Measurements from ENCODE around the gene ADCY1. TPM values are rescaled to one million over a fixed set of nuclear protein-coding genes. Genes with fewer than 3 reads are reported as not detected.

The ADCY1 gene
- total and polyA plus RNA-seq, 2 donors (not counting 3 experiments of a cell fraction or from before 2014, with no cell fraction given): 0.52 to 1.6 TPM

GRCh38 chr7:45692031-45692430 is 117.9 kb downstream of the ADCY1 start:
- ChIA-PET POLR2A (no interaction called here), CTCF (no interaction called here)
- H3K9ac ChIP-seq (replicated peaks; ENCODE audit: extremely low read depth, insufficient read depth, low read length): no peak overlapping the region
- no peak for DNase-seq (ENCODE audit: low read depth, low spot score)
- dilution Hi-C loops (cut with MboI; ENCODE audit: extremely low pct_ligation_motif_present, low sequenced_read_pairs): no loop called here
- H3K36me3 ChIP-seq (ENCODE audit: control insufficient read depth in 2 of 2, extremely low read depth in 1 of 2, insufficient read depth in 2 of 2, low read length in 2 of 2): no peaks in the 10 kb centered on the region
- H3K4me3 ChIP-seq (replicated peaks in 1 of 3; ENCODE audit: insufficient read depth in 1 of 3, low read depth in 1 of 3, low read length in 3 of 3): no peak overlapping the region
- no peaks in the 10 kb centered on the region for H3K9me3 ChIP-seq (replicated peaks; ENCODE audit: control insufficient read depth, insufficient read depth, low read length)
- no peaks in the 10 kb centered on the region for H3K79me2 ChIP-seq (ENCODE audit: control insufficient read depth, insufficient read depth, low read length)
- peaks cover 0 to 2% of the 10 kb centered on the region in 2 experiments for H3K27me3 ChIP-seq (ENCODE audit: control insufficient read depth in 2 of 2, insufficient read depth in 2 of 2, low read length in 2 of 2)
- H3K9me1 ChIP-seq (replicated peaks; ENCODE audit: control insufficient read depth, extremely low read depth, insufficient read depth, low read length): no peaks in the 10 kb centered on the region
- no peaks in the 10 kb centered on the region for H4K20me1 ChIP-seq (replicated peaks; ENCODE audit: control insufficient read depth, extremely low read depth, insufficient read depth, low read length)
- TF ChIP-seq MYC (IDR thresholded peaks at IDR 0.05; ENCODE audit: low read depth, low read length) (no peak), POLR2A (IDR thresholded peaks at IDR 0.05; ENCODE audit: low read depth, low read length) (no peak), POLR2AphosphoS5 (IDR thresholded peaks at IDR 0.05; ENCODE audit: insufficient read depth, low read depth, low read length) (no peak), EZH2 (IDR thresholded peaks at IDR 0.05; ENCODE audit: borderline replicate concordance, low read depth, low read length, severe bottlenecking) (no peak), FOS (IDR thresholded peaks at IDR 0.05; ENCODE audit: borderline replicate concordance, insufficient read depth, low read length) (no peak), GATA2 (IDR thresholded peaks at IDR 0.05; ENCODE audit: insufficient read depth, insufficient read length, low read depth, low read length) (no peak), JUN (IDR thresholded peaks at IDR 0.05; ENCODE audit: borderline replicate concordance, insufficient read depth, insufficient read length, low read depth) (no peak)
- TF ChIP-seq, protein P1, sequence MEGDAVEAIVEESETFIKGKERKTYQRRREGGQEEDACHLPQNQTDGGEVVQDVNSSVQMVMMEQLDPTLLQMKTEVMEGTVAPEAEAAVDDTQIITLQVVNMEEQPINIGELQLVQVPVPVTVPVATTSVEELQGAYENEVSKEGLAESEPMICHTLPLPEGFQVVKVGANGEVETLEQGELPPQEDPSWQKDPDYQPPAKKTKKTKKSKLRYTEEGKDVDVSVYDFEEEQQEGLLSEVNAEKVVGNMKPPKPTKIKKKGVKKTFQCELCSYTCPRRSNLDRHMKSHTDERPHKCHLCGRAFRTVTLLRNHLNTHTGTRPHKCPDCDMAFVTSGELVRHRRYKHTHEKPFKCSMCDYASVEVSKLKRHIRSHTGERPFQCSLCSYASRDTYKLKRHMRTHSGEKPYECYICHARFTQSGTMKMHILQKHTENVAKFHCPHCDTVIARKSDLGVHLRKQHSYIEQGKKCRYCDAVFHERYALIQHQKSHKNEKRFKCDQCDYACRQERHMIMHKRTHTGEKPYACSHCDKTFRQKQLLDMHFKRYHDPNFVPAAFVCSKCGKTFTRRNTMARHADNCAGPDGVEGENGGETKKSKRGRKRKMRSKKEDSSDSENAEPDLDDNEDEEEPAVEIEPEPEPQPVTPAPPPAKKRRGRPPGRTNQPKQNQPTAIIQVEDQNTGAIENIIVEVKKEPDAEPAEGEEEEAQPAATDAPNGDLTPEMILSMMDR (IDR thresholded peaks at IDR 0.05; ENCODE audit: extremely low read depth in 1 of 2, insufficient read depth in 1 of 2, low read depth in 1 of 2, low read length in 2 of 2): no peak
- TF ChIP-seq, protein P2, sequence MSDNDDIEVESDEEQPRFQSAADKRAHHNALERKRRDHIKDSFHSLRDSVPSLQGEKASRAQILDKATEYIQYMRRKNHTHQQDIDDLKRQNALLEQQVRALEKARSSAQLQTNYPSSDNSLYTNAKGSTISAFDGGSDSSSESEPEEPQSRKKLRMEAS (IDR thresholded peaks at IDR 0.05; ENCODE audit: insufficient read depth, insufficient read length): no peak
- BruUV-seq (replicated peaks): no TSS peak
- H3K27ac ChIP-seq (ENCODE audit: insufficient read depth, low read depth, low read length): no peak overlapping the region
- no peak overlapping the region for H2AFZ ChIP-seq (ENCODE audit: low read depth, low read length)
- no peak for FAIRE-seq
- peaks cover 3% of the 10 kb centered on the region for H3K4me1 ChIP-seq (ENCODE audit: control insufficient read depth, extremely low read depth, insufficient read depth, low read length)
- intact Hi-C loops (cut with micrococcal nuclease): no loop called here
- H3K4me2 ChIP-seq (ENCODE audit: insufficient read depth, low read length): no peak overlapping the region

All from endothelial cell of umbilical vein (primary cell).